ENCODE results near the gene DUSP1. TPM values are rescaled to one million over a fixed set of nuclear protein-coding genes. Genes with fewer than 3 reads are reported as not detected.
A peak's percentile ranks its signal among the peaks of the same experiment; 100 is the strongest.

The DUSP1 gene
- total and polyA plus RNA-seq, 9 of the 15 experiments (the other 6 are each of a cell fraction or from before 2014, with no cell fraction given) = 2.1 to 14.2 (median 8.5) TPM

DNA sequence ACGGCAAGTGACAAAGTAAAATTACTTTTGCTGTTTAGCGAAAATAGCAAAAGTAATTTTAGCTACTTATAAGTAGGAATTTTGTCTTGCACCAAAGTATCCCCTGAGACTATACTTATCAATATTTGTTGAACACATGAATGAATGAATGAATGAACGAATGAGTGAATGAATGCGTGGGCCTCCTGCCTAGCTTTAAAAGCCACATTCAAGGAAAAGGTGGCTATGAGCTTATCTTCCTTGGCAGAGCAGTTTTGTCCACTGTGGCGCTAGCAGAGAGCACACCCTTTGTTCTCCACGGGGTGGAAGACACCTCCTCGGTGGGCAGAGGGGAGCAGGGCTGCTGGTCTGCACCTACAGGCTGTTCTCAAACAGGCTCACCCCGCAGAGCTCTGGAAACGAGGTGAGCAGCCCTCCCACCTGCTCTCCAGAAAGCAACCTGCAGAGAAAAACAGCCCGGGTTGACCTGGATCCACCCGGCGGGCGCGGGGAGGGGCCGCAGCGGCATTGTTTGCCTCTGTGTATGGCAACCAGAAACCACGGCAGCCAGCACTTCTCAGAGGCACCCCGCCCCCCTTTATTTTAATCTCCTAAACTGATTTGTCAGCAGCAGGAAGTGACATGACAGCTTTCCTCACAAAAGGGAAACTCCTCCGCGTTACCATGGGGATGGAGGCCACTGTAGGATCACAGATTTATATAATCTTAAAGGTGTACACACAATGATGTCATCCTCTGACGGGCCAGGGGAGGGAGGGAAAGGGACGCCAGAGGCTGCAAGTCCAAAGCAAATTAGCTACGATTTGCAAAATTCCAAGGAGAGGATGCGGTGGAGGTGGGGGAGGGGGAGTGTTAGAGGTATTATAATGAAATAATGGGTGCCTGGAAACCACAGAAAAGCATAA, 5.9 kb downstream of the DUSP1 start (continued):
- peak; percentile 43; the same call in 1 of the 2 replicates for TF ChIP-seq RBFOX2 (IDR thresholded peaks at IDR 0.05; ENCODE audit: low read depth, low read length)
- 0 out of 2 replicates have a peak, but pooled peaks have one; percentile 35 for TF ChIP-seq KHSRP (IDR thresholded peaks at IDR 0.05)
- peak; percentile 99 for TF ChIP-seq ZNF24 (IDR thresholded peaks at IDR 0.05)
- TF ChIP-seq, protein P1, sequence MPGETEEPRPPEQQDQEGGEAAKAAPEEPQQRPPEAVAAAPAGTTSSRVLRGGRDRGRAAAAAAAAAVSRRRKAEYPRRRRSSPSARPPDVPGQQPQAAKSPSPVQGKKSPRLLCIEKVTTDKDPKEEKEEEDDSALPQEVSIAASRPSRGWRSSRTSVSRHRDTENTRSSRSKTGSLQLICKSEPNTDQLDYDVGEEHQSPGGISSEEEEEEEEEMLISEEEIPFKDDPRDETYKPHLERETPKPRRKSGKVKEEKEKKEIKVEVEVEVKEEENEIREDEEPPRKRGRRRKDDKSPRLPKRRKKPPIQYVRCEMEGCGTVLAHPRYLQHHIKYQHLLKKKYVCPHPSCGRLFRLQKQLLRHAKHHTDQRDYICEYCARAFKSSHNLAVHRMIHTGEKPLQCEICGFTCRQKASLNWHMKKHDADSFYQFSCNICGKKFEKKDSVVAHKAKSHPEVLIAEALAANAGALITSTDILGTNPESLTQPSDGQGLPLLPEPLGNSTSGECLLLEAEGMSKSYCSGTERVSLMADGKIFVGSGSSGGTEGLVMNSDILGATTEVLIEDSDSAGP (CRISPR knock-in tag; IDR thresholded peaks at IDR 0.05) = peak; percentile 96
- TF ChIP-seq ZNF184 (CRISPR knock-in tag; IDR thresholded peaks at IDR 0.05) = no peak
- TF ChIP-seq MEIS2 (IDR thresholded peaks at IDR 0.05; ENCODE audit: partially characterized antibody) = peak; percentile 98
- peak; percentile 63; the same call in 1 of the 2 replicates for TF ChIP-seq SP1 (CRISPR knock-in tag; IDR thresholded peaks at IDR 0.05)
- peak; percentile 96 for TF ChIP-seq JUND (IDR thresholded peaks at IDR 0.05; ENCODE audit: borderline replicate concordance, low read depth, low read length)
- peak; percentile 95; the same call in 2 of the 3 replicates for TF ChIP-seq JUND (tag; IDR thresholded peaks at IDR 0.05; ENCODE audit: borderline replicate concordance, low read depth, low read length)
- TF ChIP-seq, protein P2, sequence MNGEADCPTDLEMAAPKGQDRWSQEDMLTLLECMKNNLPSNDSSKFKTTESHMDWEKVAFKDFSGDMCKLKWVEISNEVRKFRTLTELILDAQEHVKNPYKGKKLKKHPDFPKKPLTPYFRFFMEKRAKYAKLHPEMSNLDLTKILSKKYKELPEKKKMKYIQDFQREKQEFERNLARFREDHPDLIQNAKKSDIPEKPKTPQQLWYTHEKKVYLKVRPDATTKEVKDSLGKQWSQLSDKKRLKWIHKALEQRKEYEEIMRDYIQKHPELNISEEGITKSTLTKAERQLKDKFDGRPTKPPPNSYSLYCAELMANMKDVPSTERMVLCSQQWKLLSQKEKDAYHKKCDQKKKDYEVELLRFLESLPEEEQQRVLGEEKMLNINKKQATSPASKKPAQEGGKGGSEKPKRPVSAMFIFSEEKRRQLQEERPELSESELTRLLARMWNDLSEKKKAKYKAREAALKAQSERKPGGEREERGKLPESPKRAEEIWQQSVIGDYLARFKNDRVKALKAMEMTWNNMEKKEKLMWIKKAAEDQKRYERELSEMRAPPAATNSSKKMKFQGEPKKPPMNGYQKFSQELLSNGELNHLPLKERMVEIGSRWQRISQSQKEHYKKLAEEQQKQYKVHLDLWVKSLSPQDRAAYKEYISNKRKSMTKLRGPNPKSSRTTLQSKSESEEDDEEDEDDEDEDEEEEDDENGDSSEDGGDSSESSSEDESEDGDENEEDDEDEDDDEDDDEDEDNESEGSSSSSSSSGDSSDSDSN (IDR thresholded peaks at IDR 0.05; ENCODE audit: borderline replicate concordance in 1 of 2, low read depth in 2 of 2, low read length in 2 of 2) = no peak
- TF ChIP-seq, protein P3, sequence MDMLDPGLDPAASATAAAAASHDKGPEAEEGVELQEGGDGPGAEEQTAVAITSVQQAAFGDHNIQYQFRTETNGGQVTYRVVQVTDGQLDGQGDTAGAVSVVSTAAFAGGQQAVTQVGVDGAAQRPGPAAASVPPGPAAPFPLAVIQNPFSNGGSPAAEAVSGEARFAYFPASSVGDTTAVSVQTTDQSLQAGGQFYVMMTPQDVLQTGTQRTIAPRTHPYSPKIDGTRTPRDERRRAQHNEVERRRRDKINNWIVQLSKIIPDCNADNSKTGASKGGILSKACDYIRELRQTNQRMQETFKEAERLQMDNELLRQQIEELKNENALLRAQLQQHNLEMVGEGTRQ (CRISPR knock-in tag; IDR thresholded peaks at IDR 0.05) = no peak
- no peak for TF ChIP-seq FOXA1 (IDR thresholded peaks at IDR 0.05; ENCODE audit: borderline replicate concordance)
- TF ChIP-seq MAFG (tag; conservative IDR thresholded peaks at IDR 0.05) = peak; percentile 89
- no peak for TF ChIP-seq CBX5 (IDR thresholded peaks at IDR 0.05; ENCODE audit: borderline replicate concordance, low read depth)
- TF ChIP-seq ZC3H4 (CRISPR knock-in tag; IDR thresholded peaks at IDR 0.05; ENCODE audit: borderline replicate concordance) = no peak
- TF ChIP-seq SMAD1 (IDR thresholded peaks at IDR 0.05; ENCODE audit: low read depth, low read length, partially characterized antibody) = peak; percentile 76
- no peak; the same call in 1 of the 2 replicates for TF ChIP-seq CEBPG (CRISPR knock-in tag; IDR thresholded peaks at IDR 0.05)
- TF ChIP-seq CEBPG (tag; conservative IDR thresholded peaks at IDR 0.05 in 1 of 2, IDR thresholded peaks at IDR 0.05 in 1 of 2) = peak in 1 of 2 experiments; percentile 57; a peak in 2 of 4 replicates
- TF ChIP-seq MCM3 (IDR thresholded peaks at IDR 0.05) = no peak
- peak; percentile 91 for TF ChIP-seq ZNF316 (IDR thresholded peaks at IDR 0.05)
- peak; percentile 58 for TF ChIP-seq TEAD4 (IDR thresholded peaks at IDR 0.05; ENCODE audit: low read length)
- no peak for TF ChIP-seq TEAD4 (CRISPR knock-in tag; IDR thresholded peaks at IDR 0.05; ENCODE audit: borderline replicate concordance)
- TF ChIP-seq ZNF79 (CRISPR knock-in tag; IDR thresholded peaks at IDR 0.05; ENCODE audit: low read depth) = no peak
- 0 out of 2 replicates have a peak, but pooled peaks have one; percentile 9 for TF ChIP-seq ZNF263 (CRISPR knock-in tag; IDR thresholded peaks at IDR 0.05; ENCODE audit: borderline replicate concordance)
